ENCODE measurements around the gene IGFBP5.

The IGFBP5 gene

GRCh38 chr2:216657980-216658379, 37.4 kb downstream of the IGFBP5 start:
- no peak for ATAC-seq
- no peak overlapping the region for H3K4me3 Mint-ChIP-seq
- no peak for DNase-seq
- H3K27ac Mint-ChIP-seq = no peak overlapping the region
- H3K27me3 Mint-ChIP-seq = no peaks in the 10 kb centered on the region
- no peaks in the 10 kb centered on the region for H3K9me3 Mint-ChIP-seq
- H3K36me3 Mint-ChIP-seq (ENCODE audit: low read depth) = no peaks in the 10 kb centered on the region
- H3K4me1 Mint-ChIP-seq = no peaks in the 10 kb centered on the region

GRCh38 chr2:216657086-216657855, 38.1 kb downstream of the IGFBP5 start:
- no peaks in the 10 kb centered on the region for H3K36me3 Mint-ChIP-seq (ENCODE audit: low read depth)
- no peak overlapping the region for H3K4me3 Mint-ChIP-seq
- H3K9me3 Mint-ChIP-seq = no peaks in the 10 kb centered on the region
- H3K4me1 Mint-ChIP-seq = no peaks in the 10 kb centered on the region
- DNase-seq = no peak
- H3K27me3 Mint-ChIP-seq = no peaks in the 10 kb centered on the region
- no peak overlapping the region for H3K27ac Mint-ChIP-seq
- no peak for ATAC-seq

GRCh38 chr2:216654528-216655052, 40.8 kb downstream of the IGFBP5 start:
- H3K9me3 Mint-ChIP-seq = no peaks in the 10 kb centered on the region
- no peaks in the 10 kb centered on the region for H3K27me3 Mint-ChIP-seq
- H3K36me3 Mint-ChIP-seq (ENCODE audit: low read depth) = no peaks in the 10 kb centered on the region
- no peak for ATAC-seq
- peaks cover 4% of the 10 kb centered on the region for H3K4me1 Mint-ChIP-seq
- H3K27ac Mint-ChIP-seq = no peak overlapping the region
- H3K4me3 Mint-ChIP-seq = no peak overlapping the region
- DNase-seq = no peak

GRCh38 chr2:216653931-216654365, 41.4 kb downstream of the IGFBP5 start:
- H3K4me3 Mint-ChIP-seq = no peak overlapping the region
- peaks cover 4% of the 10 kb centered on the region for H3K4me1 Mint-ChIP-seq
- no peak for DNase-seq
- no peaks in the 10 kb centered on the region for H3K9me3 Mint-ChIP-seq
- H3K36me3 Mint-ChIP-seq (ENCODE audit: low read depth) = no peaks in the 10 kb centered on the region
- H3K27me3 Mint-ChIP-seq = no peaks in the 10 kb centered on the region
- no peak for ATAC-seq
- no peak overlapping the region for H3K27ac Mint-ChIP-seq

- peaks cover 4% of the 10 kb centered on the region for H3K4me1 Mint-ChIP-seq
Measured at GRCh38 chr2:216653093-216653799, 42.1 kb downstream of the IGFBP5 start.

GRCh38 chr2:216652566-216652965, 42.8 kb downstream of the IGFBP5 start:
- peaks cover 4% of the 10 kb centered on the region for H3K4me1 Mint-ChIP-seq
- no peak overlapping the region for H3K4me3 Mint-ChIP-seq
- ATAC-seq (no peak), DNase-seq (no peak)
- no peaks in the 10 kb centered on the region for H3K9me3 Mint-ChIP-seq
- no peak overlapping the region for H3K27ac Mint-ChIP-seq
- H3K36me3 Mint-ChIP-seq (ENCODE audit: low read depth) = no peaks in the 10 kb centered on the region
- peaks cover 3% of the 10 kb centered on the region for H3K27me3 Mint-ChIP-seq

More at GRCh38 chr2:216653093-216653799, 42.1 kb downstream of the IGFBP5 start:
- H3K4me3 Mint-ChIP-seq = no peak overlapping the region
- H3K27ac Mint-ChIP-seq = no peak overlapping the region
- H3K36me3 Mint-ChIP-seq (ENCODE audit: low read depth) = no peaks in the 10 kb centered on the region
- H3K27me3 Mint-ChIP-seq = no peaks in the 10 kb centered on the region
- no peak for DNase-seq
- H3K9me3 Mint-ChIP-seq = no peaks in the 10 kb centered on the region
- no peak for ATAC-seq

- Mint-ChIP-seq H3K27me3 (peaks cover 3% of the 10 kb centered on the region), H3K27ac (peak overlapping the region; percentile 49), H3K9me3 (no peaks in the 10 kb centered on the region), H3K36me3 (ENCODE audit: low read depth) (no peaks in the 10 kb centered on the region), H3K4me1 (peaks cover 4% of the 10 kb centered on the region), H3K4me3 (no peak overlapping the region)
- DNase-seq (no peak), ATAC-seq (no peak)
Measured at GRCh38 chr2:216651351-216651881, 43.9 kb downstream of the IGFBP5 start.

GRCh38 chr2:216650626-216651257, 44.6 kb downstream of the IGFBP5 start:
- Mint-ChIP-seq H3K27me3 (peaks cover 5% of the 10 kb centered on the region), H3K27ac (no peak overlapping the region), H3K4me1 (peaks cover 4% of the 10 kb centered on the region), H3K9me3 (no peaks in the 10 kb centered on the region), H3K36me3 (ENCODE audit: low read depth) (no peaks in the 10 kb centered on the region), H3K4me3 (no peak overlapping the region)
- DNase-seq (no peak), ATAC-seq (no peak)

- no peaks in the 10 kb centered on the region for H3K36me3 Mint-ChIP-seq (ENCODE audit: low read depth)
- peaks cover 5% of the 10 kb centered on the region for H3K27me3 Mint-ChIP-seq
- ATAC-seq (no peak), DNase-seq (no peak)
- no peak overlapping the region for H3K4me3 Mint-ChIP-seq
- no peaks in the 10 kb centered on the region for H3K9me3 Mint-ChIP-seq
- no peak overlapping the region for H3K27ac Mint-ChIP-seq
- peaks cover 4% of the 10 kb centered on the region for H3K4me1 Mint-ChIP-seq
Measured at GRCh38 chr2:216649574-216649973, 45.8 kb downstream of the IGFBP5 start.

GRCh38 chr2:216648105-216648504, 47.2 kb downstream of the IGFBP5 start:
- no peak for ATAC-seq
- peaks cover 5% of the 10 kb centered on the region for H3K27me3 Mint-ChIP-seq
- no peaks in the 10 kb centered on the region for H3K9me3 Mint-ChIP-seq
- peaks cover 4% of the 10 kb centered on the region for H3K4me1 Mint-ChIP-seq
- no peak overlapping the region for H3K27ac Mint-ChIP-seq
- no peak for DNase-seq
- H3K36me3 Mint-ChIP-seq (ENCODE audit: low read depth) = no peaks in the 10 kb centered on the region
- H3K4me3 Mint-ChIP-seq = no peak overlapping the region

GRCh38 chr2:216646116-216646515, 49.2 kb downstream of the IGFBP5 start:
- no peaks in the 10 kb centered on the region for H3K9me3 Mint-ChIP-seq
- H3K4me1 Mint-ChIP-seq = no peaks in the 10 kb centered on the region
- peaks cover 8% of the 10 kb centered on the region for H3K27me3 Mint-ChIP-seq
- ATAC-seq (no peak), DNase-seq (no peak)
- no peak overlapping the region for H3K4me3 Mint-ChIP-seq
- H3K36me3 Mint-ChIP-seq (ENCODE audit: low read depth) = no peaks in the 10 kb centered on the region
- no peak overlapping the region for H3K27ac Mint-ChIP-seq

- Mint-ChIP-seq H3K27ac (no peak overlapping the region), H3K4me3 (no peak overlapping the region), H3K4me1 (no peaks in the 10 kb centered on the region), H3K36me3 (ENCODE audit: low read depth) (no peaks in the 10 kb centered on the region), H3K9me3 (no peaks in the 10 kb centered on the region), H3K27me3 (peaks cover 8% of the 10 kb centered on the region)
- ATAC-seq (no peak), DNase-seq (no peak)
Measured at GRCh38 chr2:216645636-216645950, 49.8 kb downstream of the IGFBP5 start.

- H3K4me3 Mint-ChIP-seq = no peak overlapping the region
- ATAC-seq (no peak), DNase-seq (no peak)
- peaks cover 8% of the 10 kb centered on the region for H3K27me3 Mint-ChIP-seq
- H3K9me3 Mint-ChIP-seq = no peaks in the 10 kb centered on the region
- no peaks in the 10 kb centered on the region for H3K36me3 Mint-ChIP-seq (ENCODE audit: low read depth)
- no peak overlapping the region for H3K27ac Mint-ChIP-seq
- H3K4me1 Mint-ChIP-seq = no peaks in the 10 kb centered on the region
Measured at GRCh38 chr2:216644842-216645635, 50.3 kb downstream of the IGFBP5 start.

- ATAC-seq = no peak
- no peaks in the 10 kb centered on the region for H3K9me3 Mint-ChIP-seq
Measured at GRCh38 chr2:216643986-216644659, 51.2 kb downstream of the IGFBP5 start.

More at GRCh38 chr2:216643986-216644659, 51.2 kb downstream of the IGFBP5 start:
- no peak for DNase-seq
- Mint-ChIP-seq H3K27me3 (peaks cover 13% of the 10 kb centered on the region), H3K4me3 (no peak overlapping the region), H3K27ac (no peak overlapping the region), H3K36me3 (ENCODE audit: low read depth) (no peaks in the 10 kb centered on the region), H3K4me1 (no peaks in the 10 kb centered on the region)

All from activated naive CD8-positive, alpha-beta T cell treated with anti-CD3 and anti-CD28 coated beads, Interleukin-2, amount 50 U/mL, for 24 hours (primary cell).